ENCODE results near the gene MAML2. TPM values are rescaled to one million over a fixed set of nuclear protein-coding genes. Genes with fewer than 3 reads are reported as not detected.

The MAML2 gene
- total and polyA plus RNA-seq, 8 donors = 1.3 to 22.8 (median 12.1) TPM

DNA sequence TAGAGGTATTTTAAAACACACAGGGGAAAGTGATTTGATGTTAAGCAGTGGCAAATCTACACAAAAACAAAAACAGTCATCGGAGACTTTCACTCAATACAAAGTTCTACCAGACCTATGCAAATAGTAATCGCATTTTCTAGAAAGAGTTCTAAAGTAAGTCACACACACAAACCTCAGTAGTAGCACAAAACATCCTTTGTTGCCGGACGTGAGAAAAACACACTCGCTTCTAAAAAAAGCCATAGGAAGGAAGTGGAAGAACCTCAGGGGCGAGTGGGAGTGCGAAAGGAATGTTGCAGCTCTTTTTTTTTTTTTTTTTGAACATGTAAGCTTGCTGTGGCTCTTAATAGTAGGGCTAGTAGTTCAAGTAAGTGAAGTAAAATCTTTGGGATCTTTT, 88.9 kb downstream of the MAML2 start:
- Histone ChIP-seq H3K9me3 (no peaks in the 10 kb centered on the region), H3K36me3 (no peaks in the 10 kb centered on the region), H3K4me3 (no peak overlapping the region), H3K27me3 (no peaks in the 10 kb centered on the region), H3K27ac (peak overlapping the region in 2 of 5 donors; percentile 34 to 49), H3K4me1 (peaks cover 20 to 54% (median 28%) of the 10 kb centered on the region in 4 donors)
- peak in 1 of 2 donors; percentile 78 for DNase-seq
- TF ChIP-seq, protein P1, sequence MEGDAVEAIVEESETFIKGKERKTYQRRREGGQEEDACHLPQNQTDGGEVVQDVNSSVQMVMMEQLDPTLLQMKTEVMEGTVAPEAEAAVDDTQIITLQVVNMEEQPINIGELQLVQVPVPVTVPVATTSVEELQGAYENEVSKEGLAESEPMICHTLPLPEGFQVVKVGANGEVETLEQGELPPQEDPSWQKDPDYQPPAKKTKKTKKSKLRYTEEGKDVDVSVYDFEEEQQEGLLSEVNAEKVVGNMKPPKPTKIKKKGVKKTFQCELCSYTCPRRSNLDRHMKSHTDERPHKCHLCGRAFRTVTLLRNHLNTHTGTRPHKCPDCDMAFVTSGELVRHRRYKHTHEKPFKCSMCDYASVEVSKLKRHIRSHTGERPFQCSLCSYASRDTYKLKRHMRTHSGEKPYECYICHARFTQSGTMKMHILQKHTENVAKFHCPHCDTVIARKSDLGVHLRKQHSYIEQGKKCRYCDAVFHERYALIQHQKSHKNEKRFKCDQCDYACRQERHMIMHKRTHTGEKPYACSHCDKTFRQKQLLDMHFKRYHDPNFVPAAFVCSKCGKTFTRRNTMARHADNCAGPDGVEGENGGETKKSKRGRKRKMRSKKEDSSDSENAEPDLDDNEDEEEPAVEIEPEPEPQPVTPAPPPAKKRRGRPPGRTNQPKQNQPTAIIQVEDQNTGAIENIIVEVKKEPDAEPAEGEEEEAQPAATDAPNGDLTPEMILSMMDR (IDR thresholded peaks at IDR 0.05) = no peak
- no peak for TF ChIP-seq POLR2AphosphoS5 (IDR thresholded peaks at IDR 0.05)
- intact Hi-C loops (cut with DNase I; ENCODE audit: low total_unique reads) = no loop called here
- 8 to 31% (median 14%) methylated on average over 7 of the region's 7 CpGs for WGBS, 5 donors

DNA sequence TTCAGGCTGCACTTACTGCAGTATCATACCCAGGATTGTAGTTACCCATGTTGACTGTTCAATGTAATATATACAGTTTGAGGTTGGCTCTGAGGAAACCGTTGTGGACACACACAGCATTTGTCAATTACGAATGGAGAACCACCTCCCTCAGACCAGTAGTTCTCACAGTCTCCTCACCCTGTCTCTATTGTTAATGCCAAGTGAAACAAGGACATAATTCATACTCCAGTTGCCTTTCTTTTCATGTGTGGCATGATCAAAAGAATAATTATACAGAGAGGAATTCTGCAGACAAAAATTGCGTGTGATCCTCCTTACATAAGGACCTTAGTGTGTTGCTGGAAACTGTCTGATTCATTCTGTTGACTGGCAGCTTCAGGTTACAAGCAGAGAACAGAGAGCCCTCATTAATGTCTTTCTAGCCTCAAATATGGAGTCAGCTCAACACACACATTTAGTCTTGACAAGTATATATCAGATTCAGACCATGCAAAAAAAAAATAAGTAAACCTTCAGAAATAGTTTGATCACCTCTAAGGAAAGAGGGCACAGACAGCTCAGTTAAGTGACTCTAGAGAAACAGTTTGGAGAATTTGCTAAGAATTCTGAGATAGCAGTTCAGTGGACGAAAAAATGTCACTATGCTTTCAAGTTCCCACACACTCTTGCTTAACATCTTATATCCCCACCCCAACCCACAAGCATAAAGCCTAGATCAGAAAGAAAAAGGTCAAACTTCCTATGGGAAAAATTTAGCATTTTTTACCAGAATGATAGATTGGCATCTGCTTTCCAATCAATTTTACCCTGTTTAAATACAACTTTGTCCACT, 96.1 kb downstream of the MAML2 start:
- Histone ChIP-seq H3K36me3 (no peaks in the 10 kb centered on the region), H3K9me3 (no peaks in the 10 kb centered on the region), H3K4me3 (no peak overlapping the region), H3K4me1 (peaks cover 11 to 36% (median 21%) of the 10 kb centered on the region in 4 donors), H3K27me3 (no peaks in the 10 kb centered on the region), H3K27ac (peak overlapping the region in 1 of 5 donors; percentile 42)
- DNase-seq = no peak
- TF ChIP-seq POLR2AphosphoS5 (IDR thresholded peaks at IDR 0.05) (no peak), EP300 (IDR thresholded peaks at IDR 0.05) (no peak), POLR2A (IDR thresholded peaks at IDR 0.05) (no peak)
- TF ChIP-seq, protein P1 (IDR thresholded peaks at IDR 0.05) = no peak
- intact Hi-C loops (cut with DNase I; ENCODE audit: low total_unique reads) = no loop called here
- WGBS, 5 donors = 35 to 45% (median 38%) methylated on average over 4 of the region's 4 CpGs

DNA sequence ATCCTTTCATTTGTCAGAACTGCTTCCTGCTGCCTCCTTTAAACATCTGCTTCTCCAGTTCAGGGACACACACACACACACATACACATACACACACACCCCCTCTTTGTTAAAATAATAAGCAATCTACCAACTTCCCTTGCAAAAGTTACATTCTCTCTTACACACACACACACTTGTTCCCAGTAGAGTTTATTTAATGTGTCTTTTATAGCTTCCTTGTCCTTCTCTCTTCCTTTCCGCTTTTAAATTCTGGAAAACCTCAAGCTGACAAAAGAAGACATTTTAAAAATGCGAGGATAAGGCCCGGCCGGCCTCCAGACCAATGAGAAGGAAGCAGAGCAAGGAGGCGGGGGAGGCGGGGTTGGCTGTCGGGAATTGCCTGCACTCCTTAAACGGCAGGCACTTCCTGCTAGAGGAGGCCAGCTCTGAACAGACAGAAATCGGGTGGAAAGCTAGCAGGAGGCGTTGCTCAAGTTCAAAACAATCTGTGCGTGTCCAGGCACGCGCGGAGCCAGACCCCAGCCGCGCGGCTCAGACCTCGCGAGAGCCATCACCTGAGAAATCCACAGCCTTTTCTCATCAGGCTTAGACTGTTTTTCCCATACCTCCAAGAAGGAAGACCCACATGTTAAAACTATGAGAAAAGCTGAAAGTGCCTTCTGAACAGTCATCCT, 99.9 kb downstream of the MAML2 start:
- TF ChIP-seq, protein P1 (IDR thresholded peaks at IDR 0.05) = no peak
- TF ChIP-seq POLR2AphosphoS5 (IDR thresholded peaks at IDR 0.05) (peak; percentile 67 to 94 (median 92)), EP300 (IDR thresholded peaks at IDR 0.05) (no peak)
- Histone ChIP-seq H3K27ac (peak overlapping the region; percentile 86 to 96 (median 89)), H3K27me3 (no peaks in the 10 kb centered on the region), H3K36me3 (no peaks in the 10 kb centered on the region), H3K4me3 (peak overlapping the region; percentile 37 to 46 (median 40)), H3K9me3 (no peaks in the 10 kb centered on the region), H3K4me1 (peaks cover 16 to 60% (median 40%) of the 10 kb centered on the region in 4 donors)
- intact Hi-C loops (cut with DNase I; ENCODE audit: low total_unique reads) = no loop called here
- 0 to 1% (median 0%) methylated on average over 19 of the region's 19 CpGs for WGBS, 5 donors
- DNase-seq = peak; percentile 93 to 98

DNA sequence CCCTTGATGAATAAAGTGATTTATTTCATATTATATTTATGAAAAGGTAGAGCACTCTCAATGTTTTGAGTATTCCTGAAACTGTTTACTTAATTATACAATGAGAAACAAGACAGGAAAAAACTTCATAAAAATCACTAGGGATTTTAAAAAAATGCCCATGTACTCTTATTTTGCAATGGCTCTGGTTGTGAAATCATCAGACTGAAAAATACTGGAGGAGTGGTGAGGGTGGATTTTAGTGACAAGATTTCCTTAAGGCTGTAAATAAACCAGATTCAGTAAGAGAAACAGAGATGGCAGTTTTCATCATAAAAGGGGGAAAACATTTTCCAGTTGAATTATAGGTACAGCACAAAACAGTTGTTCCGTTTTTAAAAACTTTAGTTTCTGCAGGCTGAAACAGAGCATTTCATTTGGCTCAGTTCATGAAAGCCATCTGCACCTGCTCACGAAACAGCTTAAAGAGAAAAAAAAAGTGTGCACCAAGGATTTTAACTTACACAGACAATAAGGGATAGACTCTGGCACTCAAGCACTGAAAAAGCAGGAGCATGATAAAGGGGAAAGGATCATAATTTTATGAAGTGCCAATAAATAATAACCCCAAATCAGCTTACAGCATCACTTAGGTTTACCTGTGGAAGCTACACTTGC, 100.7 kb downstream of the MAML2 start:
- Histone ChIP-seq H3K4me3 (peak overlapping the region in 2 of 4 donors; percentile 37), H3K36me3 (no peaks in the 10 kb centered on the region), H3K27me3 (no peaks in the 10 kb centered on the region), H3K4me1 (peaks cover 24 to 63% (median 44%) of the 10 kb centered on the region in 4 donors), H3K9me3 (no peaks in the 10 kb centered on the region), H3K27ac (peak overlapping the region in 4 of 5 donors; percentile 86 to 96 (median 89))
- DNase-seq = no peak
- TF ChIP-seq POLR2A (IDR thresholded peaks at IDR 0.05) (no peak), EP300 (IDR thresholded peaks at IDR 0.05) (no peak), POLR2AphosphoS5 (IDR thresholded peaks at IDR 0.05) (no peak)
- TF ChIP-seq, protein P1 (IDR thresholded peaks at IDR 0.05) = no peak
- intact Hi-C loops (cut with DNase I; ENCODE audit: low total_unique reads) = no loop called here
- WGBS, 5 donors = 49 to 69% (median 60%) methylated on average over 2 of the region's 2 CpGs

Data from stomach (tissue), 9 donors.